ENCODE data around the gene CISTR. TPM values are rescaled to one million over a fixed set of nuclear protein-coding genes. Genes with fewer than 3 reads are reported as not detected.
A peak's percentile ranks its signal among the peaks of the same experiment; 100 is the strongest.

Gene CISTR
- total RNA-seq, 1 experiment from 2014 or later, result not detected

DNA sequence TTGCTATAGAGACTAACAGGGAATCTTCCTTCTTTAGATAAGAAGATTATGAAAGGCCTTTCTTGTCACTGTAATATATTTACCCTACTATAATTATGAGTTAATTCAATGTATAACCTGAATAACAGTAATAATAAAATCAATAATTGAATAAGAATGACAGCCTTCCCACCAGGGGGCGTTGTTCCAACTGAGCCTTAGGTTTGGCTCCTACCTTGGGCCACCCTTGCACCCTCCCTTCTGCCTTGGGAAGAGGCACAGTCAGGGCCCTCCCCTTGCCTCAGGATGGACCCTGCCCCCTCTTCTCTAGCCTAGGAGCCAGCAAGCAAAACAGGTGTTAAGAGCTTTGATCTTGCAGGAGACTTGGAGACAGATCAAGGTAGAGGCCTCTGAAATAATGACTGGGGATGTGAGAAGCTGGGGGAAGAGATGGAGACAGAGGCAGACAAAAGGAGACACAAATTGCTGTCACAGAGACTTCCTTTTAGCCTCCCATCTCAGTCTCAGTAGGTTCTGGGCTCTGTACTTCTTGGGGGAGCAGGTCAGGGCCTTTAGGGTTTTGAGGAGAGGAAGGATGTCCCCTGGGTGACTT, 40.1 kb upstream of the CISTR start:
- no peaks in the 10 kb centered on the region for H3K79me2 ChIP-seq (ENCODE audit: insufficient read depth, low read length)
- H3K79me1 ChIP-seq (ENCODE audit: insufficient read depth, low read depth, low read length, poor library complexity, severe bottlenecking), result no peaks in the 10 kb centered on the region
- no peak overlapping the region for H3K14ac ChIP-seq (ENCODE audit: insufficient read depth, low read length)
- no peak overlapping the region for H3K4ac ChIP-seq (ENCODE audit: low read depth, low read length)
- H2BK20ac ChIP-seq (ENCODE audit: low read depth, low read length, poor library complexity, severe bottlenecking), result no peak overlapping the region
- H3K4me2 ChIP-seq (ENCODE audit: insufficient read depth, insufficient read length, low read length), result no peak overlapping the region
- H3K27me3 ChIP-seq (ENCODE audit: insufficient read depth, low read length), result no peaks in the 10 kb centered on the region; the same call in 1 of the 2 replicates
- H2BK5ac ChIP-seq (ENCODE audit: insufficient read length, low read length), result no peak overlapping the region
- H2AK5ac ChIP-seq (ENCODE audit: insufficient read length, low read length), result no peak overlapping the region
- H3K23ac ChIP-seq (ENCODE audit: insufficient read length, low read depth, low read length), result no peak overlapping the region
- H4K91ac ChIP-seq (ENCODE audit: insufficient read length, low read depth, low read length), result no peak overlapping the region
- DNase-seq, result peak; percentile 80
- Mint-ChIP-seq H3K27me3 (ENCODE audit: low read depth) (peaks cover 11% of the 10 kb centered on the region), H3K27ac (no peak overlapping the region), H3K9me3 (no peaks in the 10 kb centered on the region), H3K36me3 (ENCODE audit: insufficient read depth in 1 of 3, low read depth in 3 of 3) (no peaks in the 10 kb centered on the region; a peak in 1 of 7 replicates), H3K4me3 (no peak overlapping the region), H3K4me1 (peaks cover 11 to 13% of the 10 kb centered on the region in 2 experiments; a peak in 3 of 4 replicates)
- H3K23me2 ChIP-seq (ENCODE audit: insufficient read length, low read depth, low read length, poor library complexity, severe bottlenecking), result no peaks in the 10 kb centered on the region
- no peak overlapping the region for H3K27ac ChIP-seq (ENCODE audit: insufficient read length, low read depth, low read length)
- no peak overlapping the region for H2BK15ac ChIP-seq (ENCODE audit: low read depth, low read length)
- WGBS (ENCODE audit: extremely low coverage, insufficient read length, low lambda C conversion rate), result no CpG with 5 or more reads among the region's 1 CpG
- H2BK12ac ChIP-seq (ENCODE audit: insufficient read length, low read depth, low read length), result no peak overlapping the region
- TF ChIP-seq, protein P1, sequence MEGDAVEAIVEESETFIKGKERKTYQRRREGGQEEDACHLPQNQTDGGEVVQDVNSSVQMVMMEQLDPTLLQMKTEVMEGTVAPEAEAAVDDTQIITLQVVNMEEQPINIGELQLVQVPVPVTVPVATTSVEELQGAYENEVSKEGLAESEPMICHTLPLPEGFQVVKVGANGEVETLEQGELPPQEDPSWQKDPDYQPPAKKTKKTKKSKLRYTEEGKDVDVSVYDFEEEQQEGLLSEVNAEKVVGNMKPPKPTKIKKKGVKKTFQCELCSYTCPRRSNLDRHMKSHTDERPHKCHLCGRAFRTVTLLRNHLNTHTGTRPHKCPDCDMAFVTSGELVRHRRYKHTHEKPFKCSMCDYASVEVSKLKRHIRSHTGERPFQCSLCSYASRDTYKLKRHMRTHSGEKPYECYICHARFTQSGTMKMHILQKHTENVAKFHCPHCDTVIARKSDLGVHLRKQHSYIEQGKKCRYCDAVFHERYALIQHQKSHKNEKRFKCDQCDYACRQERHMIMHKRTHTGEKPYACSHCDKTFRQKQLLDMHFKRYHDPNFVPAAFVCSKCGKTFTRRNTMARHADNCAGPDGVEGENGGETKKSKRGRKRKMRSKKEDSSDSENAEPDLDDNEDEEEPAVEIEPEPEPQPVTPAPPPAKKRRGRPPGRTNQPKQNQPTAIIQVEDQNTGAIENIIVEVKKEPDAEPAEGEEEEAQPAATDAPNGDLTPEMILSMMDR (conservative IDR thresholded peaks at IDR 0.05), result peak; percentile 81
- no peak overlapping the region for H2BK120ac ChIP-seq (ENCODE audit: low read depth, low read length, poor library complexity, severe bottlenecking)
- H3T11ph ChIP-seq (ENCODE audit: low read length), result no peak overlapping the region
- no peak overlapping the region for H3K18ac ChIP-seq (ENCODE audit: insufficient read length, low read depth, low read length)
- no peaks in the 10 kb centered on the region for H3K4me1 ChIP-seq (ENCODE audit: insufficient read depth, low read length)
- no peak overlapping the region for H4K5ac ChIP-seq (ENCODE audit: insufficient read length, low read depth, low read length)
- no peak overlapping the region for H3K9ac ChIP-seq (ENCODE audit: extremely low read depth, insufficient read length, low read length)
- H4K20me1 ChIP-seq (ENCODE audit: control insufficient read depth, insufficient read depth, insufficient read length), result no peaks in the 10 kb centered on the region
- no peak overlapping the region for H2AFZ ChIP-seq (ENCODE audit: low read length)
- no peak overlapping the region for H4K8ac ChIP-seq (replicated peaks; ENCODE audit: insufficient read length, low read depth, low read length)
- H3K56ac ChIP-seq (ENCODE audit: insufficient read length, low read depth, low read length), result no peak overlapping the region
- H3K9me3 ChIP-seq (ENCODE audit: control insufficient read depth, low read depth, low read length), result no peaks in the 10 kb centered on the region
